ENCODE results near the gene KLHL21. TPM values are rescaled to one million over a fixed set of nuclear protein-coding genes. Genes with fewer than 3 reads are reported as not detected.
A peak's percentile ranks its signal among the peaks of the same experiment; 100 is the strongest.

KLHL21 gene
- total and polyA plus RNA-seq, 2 donors (not counting 1 experiment from before 2014, with no cell fraction given), result 14.4 to 29.9 TPM

GRCh38 chr1:6554031-6554906, 48.4 kb downstream of the KLHL21 start, which contains the start of gene NOL9:
Gene NOL9 (minus strand): TSS chr1:6554513. CDS start chr1:6554502, 11 bp downstream.
- Histone ChIP-seq H3K79me2 (ENCODE audit: control insufficient read depth, insufficient read depth, low read length) (peaks cover 28% of the 10 kb centered on the region), H4K20me1 (ENCODE audit: control insufficient read depth, insufficient read depth, low read length, poor library complexity, severe bottlenecking) (peaks cover 25% of the 10 kb centered on the region), H3K4me3 (ENCODE audit: control extremely low read depth in 1 of 5, extremely low read depth in 1 of 5, insufficient read depth in 1 of 5, low read depth in 2 of 5, low read length in 4 of 5) (peak within 1 kb of the TSS; percentile 72 to 93 (median 84)), H3K9me3 (ENCODE audit: control extremely low read depth in 1 of 3, control insufficient read depth in 2 of 3, insufficient read depth in 1 of 3, low read length in 2 of 3) (no peaks in the 10 kb centered on the region), H2AFZ (ENCODE audit: insufficient read depth, low read depth, low read length, poor library complexity, severe bottlenecking) (peak within 1 kb of the TSS; percentile 99), H3K27ac (ENCODE audit: low read length in 2 of 2) (peak within 1 kb of the TSS; percentile 14 to 86), H3K27me3 (replicated peaks in 1 of 4; ENCODE audit: control extremely low read depth in 1 of 4, control insufficient read depth in 3 of 4, insufficient read depth in 4 of 4, low read length in 3 of 4) (no peaks in the 10 kb centered on the region), H3K4me1 (ENCODE audit: control insufficient read depth in 2 of 2, insufficient read depth in 2 of 2, low read length in 2 of 2) (peaks cover 17 to 23% of the 10 kb centered on the region in 2 donors), H3K4me2 (replicated peaks; ENCODE audit: low read depth, low read length, poor library complexity, severe bottlenecking) (peak within 1 kb of the TSS; percentile 99), H3K36me3 (replicated peaks in 1 of 2; ENCODE audit: control extremely low read depth in 1 of 2, control insufficient read depth in 1 of 2, extremely low read depth in 1 of 2, insufficient read depth in 2 of 2, low read length in 1 of 2) (peaks cover 1 to 9% of the 10 kb centered on the region in 2 experiments), H3K9ac (ENCODE audit: low read length) (peak within 1 kb of the TSS; percentile 94)
- Mint-ChIP-seq H3K27ac (peak within 1 kb of the TSS; percentile 86), H3K9me3 (ENCODE audit: insufficient read depth) (no peaks in the 10 kb centered on the region), H3K4me3 (peak within 1 kb of the TSS; percentile 87), H3K27me3 (no peaks in the 10 kb centered on the region), H3K4me1 (peaks cover 20% of the 10 kb centered on the region)
- DNase-seq (peak; percentile 97), ATAC-seq (ENCODE audit: low read depth) (peak; percentile 96)
- ChIA-PET POLR2A (interaction anchor here (1.6 to 1.7 kb wide), 2 partner anchors 26 to 48 kb away, joined by 9 to 14 read pairs; partner anchors contain the start of genes KLHL21 and ZBTB48), CTCF (interaction anchor here (0.6 to 4.7 kb wide), 18 partner anchors 8 to 95 kb away, joined by 3 to 33 read pairs (median 4); partner anchors contain the start of genes KLHL21, PLEKHG5 and ZBTB48)
- intact Hi-C loops (cut with micrococcal nuclease), result loop anchor here (1.0 kb wide), 6 partner anchors 25 to 147 kb away; partner anchors contain the start of genes DNAJC11, KLHL21 and ZBTB48
- WGBS (ENCODE audit: insufficient coverage), result 4% methylated on average over 85 of the region's 87 CpGs
- TF ChIP-seq CTCF (IDR thresholded peaks at IDR 0.05), result peak; percentile 94
- no peak for TF ChIP-seq EZH2 (IDR thresholded peaks at IDR 0.05; ENCODE audit: borderline replicate concordance, insufficient read depth, low read depth, low read length, poor library complexity, severe bottlenecking)

Data from B cell (primary cell).